Keratinocyte (primary cell): ENCODE measurements around the gene TMEM132A. TPM values are rescaled to one million over a fixed set of nuclear protein-coding genes. Genes with fewer than 3 reads are reported as not detected.

Experiments used
- DNase-seq: peaks from one replicate; pipeline ENCODE4 v3.0.0-alpha.2; 2011; ENCODE audit warnings: low read depth, missing footprints, low spot score
- FAIRE-seq: peaks from 2 replicates; lab custom pipeline; 2011; peaks lifted over from hg19 to GRCh38; lab: Jason Lieb, UNC
- H2AFZ ChIP-seq: 2 replicates; pipeline ENCODE4 v1.6.0; 2012; ENCODE audit warnings: low read length, control low read depth, inconsistent platforms; ENCODE audit not compliant: control insufficient read depth
- H3K27ac ChIP-seq: 2 replicates; pipeline ENCODE4 v1.5.1; 2011; ENCODE audit warnings: low read length; ENCODE audit not compliant: control insufficient read depth, insufficient read depth
- H3K27me3 ChIP-seq: 3 replicates; pipeline ENCODE4 v1.6.0; 2011; ENCODE audit warnings: low read length; ENCODE audit not compliant: control insufficient read depth, insufficient read depth; ENCODE audit errors: extremely low read depth
- H3K36me3 ChIP-seq, 2 experiments: 2 replicates in 1 of 2; 3 replicates in 1 of 2; pipeline ENCODE4 v1.5.1; 2011; ENCODE audit warnings: low read length in 2 of 2, mild to moderate bottlenecking in 1 of 2; ENCODE audit not compliant: control insufficient read depth in 2 of 2, insufficient read depth in 2 of 2; ENCODE audit errors: extremely low read depth in 1 of 2
- H3K4me1 ChIP-seq: 3 replicates; pipeline ENCODE4 v1.5.1; 2011; ENCODE audit warnings: low read length; ENCODE audit not compliant: control insufficient read depth, insufficient read depth; ENCODE audit errors: extremely low read depth
- H3K4me2 ChIP-seq: 3 replicates; pipeline ENCODE4 v1.6.0; 2011; ENCODE audit warnings: low read depth, low read length; ENCODE audit not compliant: control insufficient read depth, insufficient read depth; ENCODE audit errors: extremely low read depth
- H3K4me3 ChIP-seq, 3 experiments: fragments of 200-600 bp in 1 of 3; sonication (generic) in 1 of 3; 2 replicates in 2 of 3; 3 replicates in 1 of 3; pipeline ENCODE4 v1.5.1; 2011 to 2016; ENCODE audit warnings: low read length in 3 of 3, mild to moderate bottlenecking in 3 of 3, control low read depth in 2 of 3, inconsistent platforms in 1 of 3, low read depth in 1 of 3, mixed read lengths in 1 of 3, mixed run types in 1 of 3, moderate library complexity in 1 of 3; ENCODE audit not compliant: control insufficient read depth in 2 of 3, insufficient read depth in 2 of 3; ENCODE audit errors: extremely low read depth in 1 of 3
- H3K79me2 ChIP-seq: 2 replicates; pipeline ENCODE4 v1.6.0; 2012; ENCODE audit warnings: low read length; ENCODE audit not compliant: control insufficient read depth, insufficient read depth
- H3K9ac ChIP-seq: 3 replicates; pipeline ENCODE4 v1.6.0; 2011; ENCODE audit warnings: low read length; ENCODE audit not compliant: control insufficient read depth, insufficient read depth; ENCODE audit errors: extremely low read depth
- H3K9me1 ChIP-seq: 3 replicates; pipeline ENCODE4 v1.6.0; 2011; ENCODE audit warnings: low read length; ENCODE audit not compliant: control insufficient read depth, insufficient read depth; ENCODE audit errors: extremely low read depth
- H3K9me3 ChIP-seq: 2 replicates; pipeline ENCODE4 v1.5.1; 2012; ENCODE audit warnings: low read depth, low read length; ENCODE audit not compliant: control insufficient read depth
- H4K20me1 ChIP-seq: 3 replicates; pipeline ENCODE4 v1.6.0; 2011; ENCODE audit warnings: low read length; ENCODE audit not compliant: control insufficient read depth, insufficient read depth; ENCODE audit errors: extremely low read depth
- EZH2 ChIP-seq: IDR thresholded peaks from one replicate; pipeline ENCODE4 v1.6.1; 2012; ENCODE audit warnings: inconsistent platforms, mild to moderate bottlenecking, low read length, moderate library complexity
- dilution Hi-C: fragments of 300-500 bp; cut with MboI; formaldehyde crosslinking; loops from one replicate; pipeline ENCODE4 v1.7.0; 2020; ENCODE audit warnings: low sequenced_read_pairs; ENCODE audit not compliant: extremely low pct_ligation_motif_present
- polyA plus RNA-seq, 5 experiments: library from polyadenylated mRNA; depleted of rRNA in 3 of 5; stranded (reverse) in 3 of 5; stranded (forward) in 1 of 5; unstranded in 1 of 5; fragments of >200 nt; gene quantifications; 1 replicate in 1 of 5; 2 replicates in 3 of 5; 3 replicates in 1 of 5; pipeline versions ENCODE4 v1.2.1 to v1.2.3, GENCODE V29; 2011 to 2012; ENCODE audit warnings: missing spikeins in 2 of 5, low read depth in 1 of 5, low replicate concordance in 1 of 5
- TF ChIP-seq, protein P1 (sequence below), 3 experiments: IDR thresholded peaks in 1 of 3; conservative IDR thresholded peaks in 1 of 3; optimal IDR thresholded peaks in 1 of 3; 2 replicates in 2 of 3; 3 replicates in 1 of 3; pipeline versions ENCODE3 to v1.5.1; 2011; ENCODE audit warnings: low read length in 3 of 3, mild to moderate bottlenecking in 3 of 3, moderate library complexity in 2 of 3, control low read depth in 1 of 3, inconsistent platforms in 1 of 3; ENCODE audit not compliant: insufficient read depth in 2 of 3; ENCODE audit errors: extremely low read depth in 1 of 3

The TMEM132A gene
- polyA plus RNA-seq, 1 donor (not counting 4 experiments of a cell fraction or from before 2014, with no cell fraction given): 16.6 TPM

- H3K4me2 ChIP-seq: no peak overlapping the region
- FAIRE-seq (no peak), DNase-seq (no peak)
- H3K27me3 ChIP-seq: no peaks in the 10 kb centered on the region
- H3K4me3 ChIP-seq: no peak overlapping the region
- no peak overlapping the region for H2AFZ ChIP-seq
- no peaks in the 10 kb centered on the region for H3K79me2 ChIP-seq
- dilution Hi-C loops: no loop called here
- H3K9ac ChIP-seq: no peak overlapping the region
- no peaks in the 10 kb centered on the region for H3K9me3 ChIP-seq
- no peaks in the 10 kb centered on the region for H4K20me1 ChIP-seq
- H3K4me1 ChIP-seq: no peaks in the 10 kb centered on the region
- TF ChIP-seq, protein P1, sequence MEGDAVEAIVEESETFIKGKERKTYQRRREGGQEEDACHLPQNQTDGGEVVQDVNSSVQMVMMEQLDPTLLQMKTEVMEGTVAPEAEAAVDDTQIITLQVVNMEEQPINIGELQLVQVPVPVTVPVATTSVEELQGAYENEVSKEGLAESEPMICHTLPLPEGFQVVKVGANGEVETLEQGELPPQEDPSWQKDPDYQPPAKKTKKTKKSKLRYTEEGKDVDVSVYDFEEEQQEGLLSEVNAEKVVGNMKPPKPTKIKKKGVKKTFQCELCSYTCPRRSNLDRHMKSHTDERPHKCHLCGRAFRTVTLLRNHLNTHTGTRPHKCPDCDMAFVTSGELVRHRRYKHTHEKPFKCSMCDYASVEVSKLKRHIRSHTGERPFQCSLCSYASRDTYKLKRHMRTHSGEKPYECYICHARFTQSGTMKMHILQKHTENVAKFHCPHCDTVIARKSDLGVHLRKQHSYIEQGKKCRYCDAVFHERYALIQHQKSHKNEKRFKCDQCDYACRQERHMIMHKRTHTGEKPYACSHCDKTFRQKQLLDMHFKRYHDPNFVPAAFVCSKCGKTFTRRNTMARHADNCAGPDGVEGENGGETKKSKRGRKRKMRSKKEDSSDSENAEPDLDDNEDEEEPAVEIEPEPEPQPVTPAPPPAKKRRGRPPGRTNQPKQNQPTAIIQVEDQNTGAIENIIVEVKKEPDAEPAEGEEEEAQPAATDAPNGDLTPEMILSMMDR (optimal IDR thresholded peaks at IDR 0.05 in 1 of 3, IDR thresholded peaks at IDR 0.05 in 1 of 3, conservative IDR thresholded peaks at IDR 0.05 in 1 of 3; ENCODE audit: extremely low read depth in 1 of 3, insufficient read depth in 2 of 3, low read length in 3 of 3): no peak
- TF ChIP-seq EZH2: no peak
- H3K9me1 ChIP-seq: no peaks in the 10 kb centered on the region
- H3K27ac ChIP-seq: no peak overlapping the region
- H3K36me3 ChIP-seq: peaks cover 6 to 22% of the 10 kb centered on the region in 2 experiments
Observed at GRCh38 chr11:60891103-60891741, 33.0 kb upstream of the TMEM132A start.

GRCh38 chr11:60895687-60896086, 28.6 kb upstream of the TMEM132A start:
- H3K4me2 ChIP-seq: no peak overlapping the region
- no peaks in the 10 kb centered on the region for H3K79me2 ChIP-seq
- H3K4me3 ChIP-seq: no peak overlapping the region
- TF ChIP-seq EZH2: no peak
- TF ChIP-seq, protein P1 (optimal IDR thresholded peaks at IDR 0.05 in 1 of 3, IDR thresholded peaks at IDR 0.05 in 1 of 3, conservative IDR thresholded peaks at IDR 0.05 in 1 of 3; ENCODE audit: extremely low read depth in 1 of 3, insufficient read depth in 2 of 3, low read length in 3 of 3): no peak
- FAIRE-seq (no peak), DNase-seq (no peak)
- H3K27me3 ChIP-seq: no peaks in the 10 kb centered on the region
- dilution Hi-C loops: no loop called here
- H3K9ac ChIP-seq: no peak overlapping the region
- H2AFZ ChIP-seq: no peak overlapping the region
- H3K36me3 ChIP-seq: peaks cover 33 to 42% of the 10 kb centered on the region in 2 experiments
- no peaks in the 10 kb centered on the region for H3K4me1 ChIP-seq
- H3K9me1 ChIP-seq: no peaks in the 10 kb centered on the region
- H4K20me1 ChIP-seq: no peaks in the 10 kb centered on the region
- no peaks in the 10 kb centered on the region for H3K9me3 ChIP-seq
- H3K27ac ChIP-seq: no peak overlapping the region
